CD14-positive monocyte (primary cell): Measurements from ENCODE around the gene ISX. TPM values are rescaled to one million over a fixed set of nuclear protein-coding genes. Genes with fewer than 3 reads are reported as not detected.

Experiments
- DNase-seq, 3 donors: peaks; one replicate each; pipeline ENCODE4 v3.0.0-alpha.2; 2011 to 2022
- H2AFZ ChIP-seq: 2 replicates; pipeline ENCODE4 v1.6.0; 2012; ENCODE audit warnings: mild to moderate bottlenecking, low read depth, low read length, inconsistent platforms; ENCODE audit not compliant: insufficient read depth, poor library complexity, severe bottlenecking
- H3K27ac ChIP-seq, 2 donors: 1 replicate in 1 of 2; 2 replicates in 1 of 2; pipeline ENCODE4 v1.5.1; 2012 to 2013; ENCODE audit warnings: low read length in 2 of 2, control low read depth in 1 of 2, inconsistent platforms in 1 of 2, low read depth in 1 of 2, mild to moderate bottlenecking in 1 of 2
- H3K27me3 ChIP-seq, 2 donors: one replicate each; pipeline versions ENCODE4 v1.6.0 to v1.6.1; 2011 to 2013; ENCODE audit warnings: low read length in 2 of 2; ENCODE audit not compliant: control insufficient read depth in 2 of 2, insufficient read depth in 2 of 2
- H3K36me3 ChIP-seq, 2 donors: replicated peaks in 1 of 2; 1 replicate in 1 of 2; 2 replicates in 1 of 2; pipeline versions ENCODE4 v1.5.1 to v1.6.1; 2012 to 2013; ENCODE audit warnings: low read length in 2 of 2, control low read depth in 1 of 2, inconsistent platforms in 1 of 2, mild to moderate bottlenecking in 1 of 2; ENCODE audit not compliant: insufficient read depth in 2 of 2, control insufficient read depth in 1 of 2
- H3K4me1 ChIP-seq, 2 donors: 1 replicate in 1 of 2; 2 replicates in 1 of 2; pipeline versions ENCODE4 v1.5.1 to v1.6.1; 2012 to 2013; ENCODE audit warnings: low read length in 2 of 2, control low read depth in 1 of 2, inconsistent platforms in 1 of 2, mild to moderate bottlenecking in 1 of 2, moderate library complexity in 1 of 2; ENCODE audit not compliant: insufficient read depth in 2 of 2, control insufficient read depth in 1 of 2
- H3K4me2 ChIP-seq: replicated peaks from 2 replicates; pipeline ENCODE3; 2012; ENCODE audit warnings: low read length, moderate library complexity, mild to moderate bottlenecking; ENCODE audit not compliant: poor library complexity, severe bottlenecking; ENCODE audit errors: extremely low read depth
- H3K4me3 ChIP-seq, 3 experiments: fragments of 200-600 bp in 1 of 3; sonication (generic) in 1 of 3; replicated peaks in 1 of 3; 1 replicate in 2 of 3; 2 replicates in 1 of 3; pipeline ENCODE4 v1.5.1; 2011 to 2013; ENCODE audit warnings: low read length in 3 of 3, mild to moderate bottlenecking in 3 of 3, control low read depth in 2 of 3, low read depth in 2 of 3, inconsistent platforms in 1 of 3, moderate library complexity in 1 of 3
- H3K79me2 ChIP-seq: 2 replicates; pipeline ENCODE4 v1.6.0; 2012; ENCODE audit warnings: mild to moderate bottlenecking, control low read depth, inconsistent platforms, low read length, moderate library complexity; ENCODE audit not compliant: insufficient read depth
- H3K9ac ChIP-seq: 2 replicates; pipeline ENCODE4 v1.6.0; 2017; ENCODE audit warnings: low read length, mild to moderate bottlenecking; ENCODE audit not compliant: insufficient read depth, poor library complexity, severe bottlenecking
- H3K9me3 ChIP-seq, 2 donors: replicated peaks in 1 of 2; 1 replicate in 1 of 2; 2 replicates in 1 of 2; pipeline versions ENCODE4 v1.5.1 to v1.6.1; 2012 to 2013; ENCODE audit warnings: low read length in 2 of 2, control low read depth in 1 of 2; ENCODE audit not compliant: control insufficient read depth in 1 of 2, insufficient read depth in 1 of 2
- H4K20me1 ChIP-seq: 2 replicates; pipeline ENCODE4 v1.6.0; 2012; ENCODE audit warnings: mild to moderate bottlenecking, low read length, control low read depth, moderate library complexity; ENCODE audit not compliant: insufficient read depth
- H3K27ac Mint-ChIP-seq, 7 donors: one replicate each; pipeline ENCODE4 v1.8.0; 2020; ENCODE audit warnings: mild to moderate bottlenecking in 7 of 7, mixed read lengths in 7 of 7, moderate library complexity in 6 of 7, inconsistent platforms in 2 of 7
- H3K27me3 Mint-ChIP-seq, 3 donors: one replicate each; pipeline ENCODE4 v1.8.0; 2021 to 2022; ENCODE audit warnings: low read depth in 3 of 3, mild to moderate bottlenecking in 3 of 3, mixed read lengths in 3 of 3, moderate library complexity in 3 of 3, inconsistent platforms in 1 of 3
- H3K36me3 Mint-ChIP-seq, 2 donors: one replicate each; pipeline ENCODE4 v1.8.0; 2020; ENCODE audit warnings: mixed read lengths in 2 of 2, inconsistent platforms in 1 of 2, mild to moderate bottlenecking in 1 of 2
- H3K4me1 Mint-ChIP-seq: one replicate; pipeline ENCODE4 v1.8.0; 2020; ENCODE audit warnings: mild to moderate bottlenecking, mixed read lengths
- H3K4me3 Mint-ChIP-seq, 2 donors: one replicate each; pipeline ENCODE4 v1.8.0; 2020; ENCODE audit warnings: mild to moderate bottlenecking in 2 of 2, mixed read lengths in 2 of 2, moderate library complexity in 1 of 2
- H3K9me3 Mint-ChIP-seq, 7 donors: one replicate each; pipeline ENCODE4 v1.8.0; 2020 to 2022; ENCODE audit warnings: mixed read lengths in 7 of 7, mild to moderate bottlenecking in 6 of 7, moderate library complexity in 6 of 7, inconsistent platforms in 2 of 7
- WGBS: methylation state at CpG from one replicate; pipeline ENCODE4 v1.1.5; 2013; ENCODE audit warnings: missing lambda C conversion rate; ENCODE audit not compliant: insufficient coverage; 5-methylcytosine and 5-hydroxymethylcytosine counted together
- intact Hi-C, 2 donors: fragments of 100-400 bp; cut with micrococcal nuclease; formaldehyde crosslinking; loops; one replicate each; pipeline versions ENCODE4 v1.15.0 to v1.15.1; 2023
- polyA plus RNA-seq, 3 donors: library from polyadenylated mRNA; depleted of rRNA in 1 of 3; unstranded in 2 of 3; stranded (reverse) in 1 of 3; fragments of 300-500 nt in 2 of 3; fragments of >200 nt in 1 of 3; fragmentation: Illumina TruSeq in 2 of 3; gene quantifications; 1 replicate in 2 of 3; 2 replicates in 1 of 3; pipeline ENCODE4 v1.2.3, GENCODE V29; 2012 to 2021
- TF ChIP-seq, protein P1 (sequence below): fragments of 200-600 bp; IDR thresholded peaks from one replicate; pipeline ENCODE4 v1.8.0; 2022; ENCODE audit warnings: antibody characterized with exemption, mild to moderate bottlenecking

ISX gene
- polyA plus RNA-seq, 3 donors: not detected

DNA sequence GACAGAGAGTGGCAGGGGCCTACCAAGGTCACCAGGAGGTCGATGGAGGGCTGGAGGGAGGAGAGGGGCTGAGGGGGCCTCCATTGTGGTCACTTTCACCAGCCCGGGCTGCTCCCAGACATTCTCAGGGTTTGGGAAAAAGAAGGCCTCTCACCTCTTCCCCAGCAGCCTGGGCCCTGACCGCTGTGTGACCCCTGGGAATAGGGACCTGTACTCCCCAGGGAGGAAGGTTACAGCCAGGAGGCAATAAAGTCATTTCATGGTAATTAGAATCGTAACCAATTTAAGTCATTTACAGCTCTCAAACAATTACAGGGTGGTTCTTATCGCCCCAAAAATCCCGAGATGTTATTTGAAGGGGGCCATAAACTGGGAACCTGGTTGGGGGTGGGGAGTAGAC is 37.8 kb downstream of the ISX start:
- no CpG with 5 or more reads among the region's 6 CpGs for WGBS
- intact Hi-C loops: no loop called here

DNA sequence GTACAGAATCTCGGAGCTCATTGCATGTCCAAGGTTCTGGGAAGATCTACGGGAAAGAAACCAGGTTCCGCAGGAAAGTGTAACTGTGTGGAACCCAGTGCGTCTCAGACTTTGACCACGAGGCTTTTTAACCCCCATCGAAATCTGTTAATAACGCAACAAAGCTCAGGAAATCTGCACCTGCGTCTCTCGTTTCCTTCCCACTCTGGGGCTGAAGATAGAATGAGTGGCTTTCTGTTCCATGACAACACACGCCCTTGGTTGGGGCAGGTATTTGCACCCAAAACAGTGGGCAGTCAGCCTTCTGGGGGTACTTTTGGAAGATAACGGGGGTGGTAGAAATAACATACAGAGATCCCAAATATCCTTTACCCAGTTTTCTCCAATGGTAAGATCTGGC is 38.5 kb downstream of the ISX start:
- Histone ChIP-seq H3K9ac (no peak overlapping the region), H3K27ac (no peak overlapping the region), H3K36me3 (no peaks in the 10 kb centered on the region), H3K4me1 (no peaks in the 10 kb centered on the region), H3K79me2 (no peaks in the 10 kb centered on the region), H2AFZ (no peak overlapping the region), H3K27me3 (no peaks in the 10 kb centered on the region), H4K20me1 (no peaks in the 10 kb centered on the region), H3K9me3 (peaks cover 0 to 5% of the 10 kb centered on the region in 2 donors), H3K4me3 (no peak overlapping the region), H3K4me2 (no peak overlapping the region)
- Mint-ChIP-seq H3K36me3 (no peaks in the 10 kb centered on the region), H3K27me3 (peaks cover 4 to 16% (median 4%) of the 10 kb centered on the region in 3 donors), H3K4me1 (no peaks in the 10 kb centered on the region), H3K27ac (no peak overlapping the region), H3K9me3 (peaks cover 0 to 11% (median 4%) of the 10 kb centered on the region in 7 donors), H3K4me3 (no peak overlapping the region)
- intact Hi-C loops: no loop called here
- TF ChIP-seq, protein P1, sequence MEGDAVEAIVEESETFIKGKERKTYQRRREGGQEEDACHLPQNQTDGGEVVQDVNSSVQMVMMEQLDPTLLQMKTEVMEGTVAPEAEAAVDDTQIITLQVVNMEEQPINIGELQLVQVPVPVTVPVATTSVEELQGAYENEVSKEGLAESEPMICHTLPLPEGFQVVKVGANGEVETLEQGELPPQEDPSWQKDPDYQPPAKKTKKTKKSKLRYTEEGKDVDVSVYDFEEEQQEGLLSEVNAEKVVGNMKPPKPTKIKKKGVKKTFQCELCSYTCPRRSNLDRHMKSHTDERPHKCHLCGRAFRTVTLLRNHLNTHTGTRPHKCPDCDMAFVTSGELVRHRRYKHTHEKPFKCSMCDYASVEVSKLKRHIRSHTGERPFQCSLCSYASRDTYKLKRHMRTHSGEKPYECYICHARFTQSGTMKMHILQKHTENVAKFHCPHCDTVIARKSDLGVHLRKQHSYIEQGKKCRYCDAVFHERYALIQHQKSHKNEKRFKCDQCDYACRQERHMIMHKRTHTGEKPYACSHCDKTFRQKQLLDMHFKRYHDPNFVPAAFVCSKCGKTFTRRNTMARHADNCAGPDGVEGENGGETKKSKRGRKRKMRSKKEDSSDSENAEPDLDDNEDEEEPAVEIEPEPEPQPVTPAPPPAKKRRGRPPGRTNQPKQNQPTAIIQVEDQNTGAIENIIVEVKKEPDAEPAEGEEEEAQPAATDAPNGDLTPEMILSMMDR: no peak
- WGBS: 73% methylated on average over 9 of the region's 11 CpGs
- DNase-seq: no peak

More for the DNA sequence above, 37.8 kb downstream of the ISX start:
- Histone ChIP-seq H3K27me3 (no peaks in the 10 kb centered on the region), H2AFZ (no peak overlapping the region), H3K4me3 (no peak overlapping the region), H3K4me1 (no peaks in the 10 kb centered on the region), H3K9me3 (peaks cover 0 to 5% of the 10 kb centered on the region in 2 donors), H3K9ac (no peak overlapping the region), H3K27ac (no peak overlapping the region), H3K4me2 (no peak overlapping the region), H3K36me3 (no peaks in the 10 kb centered on the region), H4K20me1 (no peaks in the 10 kb centered on the region), H3K79me2 (no peaks in the 10 kb centered on the region)
- H3K4me1 Mint-ChIP-seq: no peaks in the 10 kb centered on the region
- H3K36me3 Mint-ChIP-seq: no peaks in the 10 kb centered on the region
- H3K27ac Mint-ChIP-seq: no peak overlapping the region
- TF ChIP-seq, protein P1: no peak
- H3K9me3 Mint-ChIP-seq: peaks cover 0 to 9% (median 4%) of the 10 kb centered on the region in 7 donors
- no peak overlapping the region for H3K4me3 Mint-ChIP-seq
- peaks cover 4 to 16% (median 4%) of the 10 kb centered on the region in 3 donors for H3K27me3 Mint-ChIP-seq
- no peak for DNase-seq
